ENCODE results near the gene KRT79. TPM values are rescaled to one million over a fixed set of nuclear protein-coding genes. Genes with fewer than 3 reads are reported as not detected.

Gene KRT79
- total RNA-seq, 1 experiment from 2014 or later: not detected

- DNase-seq (ENCODE audit: low spot score): no peak
Observed at GRCh38 chr12:52772188-52772587, 61.9 kb downstream of the KRT79 start.

GRCh38 chr12:52771505-52771904 lies 62.6 kb downstream of the KRT79 start:
- no peak for DNase-seq (ENCODE audit: low spot score)

Small RNA genes within 50 kb of the gene (small RNA-seq; reads per million reads assigned to genes)
- gene AC107016.2: not detected

Other genes starting within 250 kb of the KRT79 start
- gene KRT72, start 232.8 kb downstream of the KRT79 start, total RNA-seq (2014; rRNA removed; shearing (Covaris generic)): not detected in 2 replicates
- not detected in 2 replicates for gene KRT73, start 215.8 kb downstream of the KRT79 start, total RNA-seq (2014; rRNA removed; shearing (Covaris generic))
- gene KRT2, start 182.1 kb downstream of the KRT79 start, total RNA-seq (2014; rRNA removed; shearing (Covaris generic)): not detected in 2 replicates
- not detected in 2 replicates for gene KRT1, start 153.9 kb downstream of the KRT79 start, total RNA-seq (2014; rRNA removed; shearing (Covaris generic))
- not detected in 2 replicates for gene KRT77, start 130.8 kb downstream of the KRT79 start, total RNA-seq (2014; rRNA removed; shearing (Covaris generic))
- not detected in 2 replicates for gene KRT76, start 57.0 kb downstream of the KRT79 start, total RNA-seq (2014; rRNA removed; shearing (Covaris generic))
- not detected in 2 replicates for gene KRT3, start 38.2 kb downstream of the KRT79 start, total RNA-seq (2014; rRNA removed; shearing (Covaris generic))
- 0.47 TPM in 1 of 2 replicates, not detected in the other for gene KRT4, start 20.2 kb downstream of the KRT79 start, total RNA-seq (2014; rRNA removed; shearing (Covaris generic))
- not detected in 2 replicates for gene KRT78, start 14.7 kb upstream of the KRT79 start, total RNA-seq (2014; rRNA removed; shearing (Covaris generic))
- gene KRT8, start 70.8 kb upstream of the KRT79 start, total RNA-seq (2014; rRNA removed; shearing (Covaris generic)): 5,686 and 5,723 TPM in 2 replicates
- 9,796 and 10,041 TPM in 2 replicates for gene KRT18, start 114.8 kb upstream of the KRT79 start, total RNA-seq (2014; rRNA removed; shearing (Covaris generic))
- 401 and 417 TPM in 2 replicates for gene EIF4B, start 172.1 kb upstream of the KRT79 start, total RNA-seq (2014; rRNA removed; shearing (Covaris generic))
- gene TNS2, start 215.8 kb upstream of the KRT79 start, total RNA-seq (2014; rRNA removed; shearing (Covaris generic)): 57.7 and 71.9 TPM in 2 replicates
- 27.4 and 29.0 TPM in 2 replicates for gene SPRYD3, start 245.1 kb upstream of the KRT79 start, total RNA-seq (2014; rRNA removed; shearing (Covaris generic))